ENCODE results near the gene LCN10. TPM values are rescaled to one million over a fixed set of nuclear protein-coding genes. Genes with fewer than 3 reads are reported as not detected.
A peak's percentile ranks its signal among the peaks of the same experiment; 100 is the strongest.

Gene LCN10
- total and polyA plus RNA-seq, 2 of the 13 experiments (the other 11 are each of a cell fraction or from before 2014, with no cell fraction given): 0.53 to 0.61 TPM

DNA sequence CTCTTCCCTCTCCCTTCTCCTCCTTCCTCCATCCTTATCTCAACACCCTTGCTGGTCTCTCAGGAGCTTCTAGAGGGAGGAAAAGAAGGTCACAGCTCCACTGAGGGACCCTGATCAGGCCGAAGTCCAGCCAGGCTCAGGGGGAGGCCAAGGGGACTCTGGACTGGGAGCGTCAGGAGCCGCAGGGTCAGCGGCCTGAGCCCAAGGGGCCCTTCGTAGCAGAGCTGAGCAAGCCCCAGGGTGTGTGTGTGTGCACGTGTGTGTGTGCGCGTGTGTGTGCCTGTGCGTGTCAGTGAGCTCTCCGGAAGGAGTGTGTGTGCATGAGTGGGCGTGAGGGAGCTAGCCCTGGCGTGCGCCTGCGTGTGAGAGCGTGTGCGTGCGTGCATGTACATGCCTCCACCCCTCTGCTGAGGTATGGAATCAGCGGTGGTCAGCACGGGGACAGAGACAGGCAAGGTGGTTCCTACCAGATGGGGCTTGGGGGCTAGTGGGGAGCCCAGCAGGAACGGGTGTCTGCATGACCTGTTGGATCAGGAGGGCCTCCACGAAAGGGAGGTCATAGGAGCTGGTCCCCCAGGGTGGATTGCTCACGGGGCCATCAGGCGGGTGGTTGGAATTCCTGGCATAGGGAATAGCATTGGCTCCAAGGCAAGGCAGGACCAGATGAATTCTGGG, 45.5 kb downstream of the LCN10 start (continued):
- TF ChIP-seq ZNF615 (CRISPR knock-in tag; IDR thresholded peaks at IDR 0.05; ENCODE audit: borderline replicate concordance) (no peak), ZNF17 (CRISPR knock-in tag; IDR thresholded peaks at IDR 0.05) (no peak), ZNF850 (CRISPR knock-in tag; conservative IDR thresholded peaks at IDR 0.05) (no peak), MED13 (CRISPR knock-in tag; IDR thresholded peaks at IDR 0.05) (no peak), ARHGAP35 (CRISPR knock-in tag; IDR thresholded peaks at IDR 0.05; ENCODE audit: borderline replicate concordance) (0 out of 2 replicates have a peak, but pooled peaks have one; percentile 53), ZNF652 (CRISPR knock-in tag; IDR thresholded peaks at IDR 0.05; ENCODE audit: borderline replicate concordance, low read depth) (no peak), AGO2 (optimal IDR thresholded peaks at IDR 0.05; ENCODE audit: low read depth, low read length) (no peak), RFXAP (CRISPR knock-in tag; IDR thresholded peaks at IDR 0.05; ENCODE audit: borderline replicate concordance) (no peak), ZNF883 (CRISPR knock-in tag; IDR thresholded peaks at IDR 0.05; ENCODE audit: not compliant biosample characterization) (peak; percentile 78), MTA3 (CRISPR knock-in tag; IDR thresholded peaks at IDR 0.05) (no peak), IRX3 (CRISPR knock-in tag; IDR thresholded peaks at IDR 0.05; ENCODE audit: borderline replicate concordance, low read depth) (no peak), PAWR (CRISPR knock-in tag; IDR thresholded peaks at IDR 0.05; ENCODE audit: borderline replicate concordance) (no peak), PRMT3 (CRISPR knock-in tag; IDR thresholded peaks at IDR 0.05; ENCODE audit: borderline replicate concordance, low read depth) (no peak; the same call in 1 of the 2 replicates), TAF1 (CRISPR knock-in tag; IDR thresholded peaks at IDR 0.05) (no peak), ZNF282 (IDR thresholded peaks at IDR 0.05; ENCODE audit: partially characterized antibody) (no peak), ZNF556 (CRISPR knock-in tag; IDR thresholded peaks at IDR 0.05; ENCODE audit: borderline replicate concordance) (no peak), PHF20 (CRISPR knock-in tag; IDR thresholded peaks at IDR 0.05) (no peak), TAF15 (IDR thresholded peaks at IDR 0.05; ENCODE audit: low read depth, low read length, poor library complexity, severe bottlenecking) (no peak)
- TF ChIP-seq, protein P1, sequence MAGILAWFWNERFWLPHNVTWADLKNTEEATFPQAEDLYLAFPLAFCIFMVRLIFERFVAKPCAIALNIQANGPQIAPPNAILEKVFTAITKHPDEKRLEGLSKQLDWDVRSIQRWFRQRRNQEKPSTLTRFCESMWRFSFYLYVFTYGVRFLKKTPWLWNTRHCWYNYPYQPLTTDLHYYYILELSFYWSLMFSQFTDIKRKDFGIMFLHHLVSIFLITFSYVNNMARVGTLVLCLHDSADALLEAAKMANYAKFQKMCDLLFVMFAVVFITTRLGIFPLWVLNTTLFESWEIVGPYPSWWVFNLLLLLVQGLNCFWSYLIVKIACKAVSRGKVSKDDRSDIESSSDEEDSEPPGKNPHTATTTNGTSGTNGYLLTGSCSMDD (CRISPR knock-in tag; IDR thresholded peaks at IDR 0.05): no peak
- TF ChIP-seq, protein P2, sequence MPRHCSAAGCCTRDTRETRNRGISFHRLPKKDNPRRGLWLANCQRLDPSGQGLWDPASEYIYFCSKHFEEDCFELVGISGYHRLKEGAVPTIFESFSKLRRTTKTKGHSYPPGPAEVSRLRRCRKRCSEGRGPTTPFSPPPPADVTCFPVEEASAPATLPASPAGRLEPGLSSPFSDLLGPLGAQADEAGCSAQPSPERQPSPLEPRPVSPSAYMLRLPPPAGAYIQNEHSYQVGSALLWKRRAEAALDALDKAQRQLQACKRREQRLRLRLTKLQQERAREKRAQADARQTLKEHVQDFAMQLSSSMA (CRISPR knock-in tag; IDR thresholded peaks at IDR 0.05): no peak
- TF ChIP-seq, protein P3, sequence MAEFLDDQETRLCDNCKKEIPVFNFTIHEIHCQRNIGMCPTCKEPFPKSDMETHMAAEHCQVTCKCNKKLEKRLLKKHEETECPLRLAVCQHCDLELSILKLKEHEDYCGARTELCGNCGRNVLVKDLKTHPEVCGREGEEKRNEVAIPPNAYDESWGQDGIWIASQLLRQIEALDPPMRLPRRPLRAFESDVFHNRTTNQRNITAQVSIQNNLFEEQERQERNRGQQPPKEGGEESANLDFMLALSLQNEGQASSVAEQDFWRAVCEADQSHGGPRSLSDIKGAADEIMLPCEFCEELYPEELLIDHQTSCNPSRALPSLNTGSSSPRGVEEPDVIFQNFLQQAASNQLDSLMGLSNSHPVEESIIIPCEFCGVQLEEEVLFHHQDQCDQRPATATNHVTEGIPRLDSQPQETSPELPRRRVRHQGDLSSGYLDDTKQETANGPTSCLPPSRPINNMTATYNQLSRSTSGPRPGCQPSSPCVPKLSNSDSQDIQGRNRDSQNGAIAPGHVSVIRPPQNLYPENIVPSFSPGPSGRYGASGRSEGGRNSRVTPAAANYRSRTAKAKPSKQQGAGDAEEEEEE (CRISPR knock-in tag; IDR thresholded peaks at IDR 0.05; ENCODE audit: borderline replicate concordance): no peak
- TF ChIP-seq, protein P4, sequence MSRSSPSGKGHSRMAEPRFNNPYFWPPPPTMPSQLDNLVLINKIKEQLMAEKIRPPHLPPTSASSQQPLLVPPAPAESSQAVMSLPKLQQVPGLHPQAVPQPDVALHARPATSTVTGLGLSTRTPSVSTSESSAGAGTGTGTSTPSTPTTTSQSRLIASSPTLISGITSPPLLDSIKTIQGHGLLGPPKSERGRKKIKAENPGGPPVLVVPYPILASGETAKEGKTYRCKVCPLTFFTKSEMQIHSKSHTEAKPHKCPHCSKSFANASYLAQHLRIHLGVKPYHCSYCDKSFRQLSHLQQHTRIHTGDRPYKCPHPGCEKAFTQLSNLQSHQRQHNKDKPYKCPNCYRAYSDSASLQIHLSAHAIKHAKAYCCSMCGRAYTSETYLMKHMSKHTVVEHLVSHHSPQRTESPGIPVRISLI (CRISPR knock-in tag; IDR thresholded peaks at IDR 0.05; ENCODE audit: borderline replicate concordance): 0 out of 2 replicates have a peak, but pooled peaks have one; percentile 11
- TF ChIP-seq, protein P5, sequence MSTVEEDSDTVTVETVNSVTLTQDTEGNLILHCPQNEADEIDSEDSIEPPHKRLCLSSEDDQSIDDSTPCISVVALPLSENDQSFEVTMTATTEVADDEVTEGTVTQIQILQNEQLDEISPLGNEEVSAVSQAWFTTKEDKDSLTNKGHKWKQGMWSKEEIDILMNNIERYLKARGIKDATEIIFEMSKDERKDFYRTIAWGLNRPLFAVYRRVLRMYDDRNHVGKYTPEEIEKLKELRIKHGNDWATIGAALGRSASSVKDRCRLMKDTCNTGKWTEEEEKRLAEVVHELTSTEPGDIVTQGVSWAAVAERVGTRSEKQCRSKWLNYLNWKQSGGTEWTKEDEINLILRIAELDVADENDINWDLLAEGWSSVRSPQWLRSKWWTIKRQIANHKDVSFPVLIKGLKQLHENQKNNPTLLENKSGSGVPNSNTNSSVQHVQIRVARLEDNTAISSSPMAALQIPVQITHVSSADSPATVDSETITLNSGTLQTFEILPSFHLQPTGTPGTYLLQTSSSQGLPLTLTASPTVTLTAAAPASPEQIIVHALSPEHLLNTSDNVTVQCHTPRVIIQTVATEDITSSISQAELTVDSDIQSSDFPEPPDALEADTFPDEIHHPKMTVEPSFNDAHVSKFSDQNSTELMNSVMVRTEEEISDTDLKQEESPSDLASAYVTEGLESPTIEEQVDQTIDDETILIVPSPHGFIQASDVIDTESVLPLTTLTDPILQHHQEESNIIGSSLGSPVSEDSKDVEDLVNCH (CRISPR knock-in tag; IDR thresholded peaks at IDR 0.05): no peak
